Measurements from ENCODE around the gene SH3GL1.

GRCh38 chr19:4360081-4360569, 40.2 kb downstream of the SH3GL1 start:
- TF ChIP-seq CTCF (conservative IDR thresholded peaks at IDR 0.05; ENCODE audit: low read depth, low read length) (no peak), EZH2 (IDR thresholded peaks at IDR 0.05; ENCODE audit: low read length, unreplicated experiment) (no peak), EZH2phosphoT487 (IDR thresholded peaks at IDR 0.05; ENCODE audit: borderline replicate concordance, low read length) (no peak)
